GM12878 (cell line): ENCODE results near the gene PDZD7. TPM values are rescaled to one million over a fixed set of nuclear protein-coding genes. Genes with fewer than 3 reads are reported as not detected.

Source experiments
- BHLHE40 ChIP-seq, 2 experiments: fragments of 450-650 bp in 1 of 2; IDR thresholded peaks; 2 replicates each; pipeline ENCODE4 v1.6.1; 2011 to 2017; ENCODE audit warnings: low read depth in 2 of 2, borderline replicate concordance in 1 of 2, improper control_type of control experiment in 1 of 2, low read length in 1 of 2, mild to moderate bottlenecking in 1 of 2
- CBFB ChIP-seq: IDR thresholded peaks from 2 replicates; pipeline ENCODE4 v1.6.1; 2016; ENCODE audit warnings: antibody characterized with exemption, low read depth
- CHD2 ChIP-seq: IDR thresholded peaks from 2 replicates; pipeline ENCODE4 v1.6.1; 2011; ENCODE audit warnings: low read depth, low read length, improper control_type of control experiment, borderline replicate concordance
- EED ChIP-seq: sonication (generic); IDR thresholded peaks from 2 replicates; pipeline ENCODE4 v1.6.1; 2016; ENCODE audit warnings: antibody characterized with exemption, low read depth
- FOS ChIP-seq: IDR thresholded peaks from 3 replicates; pipeline ENCODE4 v1.6.1; 2011; ENCODE audit warnings: borderline replicate concordance; ENCODE audit not compliant: insufficient read length; ENCODE audit errors: extremely low read depth
- FOXK2 ChIP-seq: fragments of 450-650 bp; IDR thresholded peaks from 2 replicates; pipeline ENCODE4 v1.6.1; 2017; ENCODE audit warnings: mild to moderate bottlenecking, moderate library complexity
- FOXM1 ChIP-seq: IDR thresholded peaks from 2 replicates; pipeline ENCODE4 v1.6.1; 2012; ENCODE audit warnings: low read depth, mild to moderate bottlenecking, inconsistent platforms, low read length, moderate library complexity
- GABPA ChIP-seq: IDR thresholded peaks from 2 replicates; pipeline ENCODE4 v1.6.1; 2014; ENCODE audit warnings: antibody characterized with exemption, low read depth, mild to moderate bottlenecking, inconsistent platforms
- GATAD2B ChIP-seq: fragments of 450-650 bp; conservative IDR thresholded peaks from 2 replicates; pipeline ENCODE4 v1.6.1; 2017; ENCODE audit warnings: low read depth, mild to moderate bottlenecking, moderate library complexity
- HCFC1 ChIP-seq: fragments of 150-350 bp; IDR thresholded peaks from 2 replicates; pipeline ENCODE4 v1.6.1; 2014; ENCODE audit warnings: low read length
- IRF4 ChIP-seq: IDR thresholded peaks from 2 replicates; pipeline ENCODE4 v1.6.1; 2011; ENCODE audit warnings: low read depth, low read length
- NR2C1 ChIP-seq: fragments of 450-650 bp; IDR thresholded peaks from 2 replicates; pipeline ENCODE4 v1.6.1; 2017; ENCODE audit warnings: antibody characterized with exemption, mild to moderate bottlenecking, moderate library complexity
- POU2F2 ChIP-seq: IDR thresholded peaks from 3 replicates; pipeline ENCODE4 v1.6.1; 2011; ENCODE audit warnings: low read depth, mild to moderate bottlenecking, low read length, borderline replicate concordance
- SIX5 ChIP-seq: IDR thresholded peaks from 2 replicates; pipeline ENCODE4 v1.6.1; 2011; ENCODE audit warnings: mild to moderate bottlenecking, low read depth, low read length, moderate library complexity; ENCODE audit not compliant: severe bottlenecking
- SMAD5 ChIP-seq: IDR thresholded peaks from 2 replicates; pipeline ENCODE4 v1.6.1; 2016; ENCODE audit warnings: antibody characterized with exemption, low read depth
- SREBF1 ChIP-seq: IDR thresholded peaks from 2 replicates; pipeline ENCODE4 v1.6.1; 2012; ENCODE audit warnings: mild to moderate bottlenecking, low read length
- SREBF2 ChIP-seq: IDR thresholded peaks from 2 replicates; pipeline ENCODE4 v1.6.1; 2012; ENCODE audit warnings: mild to moderate bottlenecking, low read length
- STAT3 ChIP-seq: IDR thresholded peaks from 2 replicates; pipeline ENCODE4 v1.6.1; 2011; ENCODE audit warnings: low read depth, low read length, improper control_type of control experiment
- TAF1 ChIP-seq: IDR thresholded peaks from 2 replicates; pipeline ENCODE4 v1.6.1; 2011; ENCODE audit warnings: mild to moderate bottlenecking, low read depth, low read length, borderline replicate concordance
- TCF3 ChIP-seq: IDR thresholded peaks from 2 replicates; pipeline ENCODE4 v1.6.1; 2012; ENCODE audit warnings: low read depth, mild to moderate bottlenecking, low read length, borderline replicate concordance; ENCODE audit not compliant: insufficient read depth
- ZNF207 ChIP-seq: fragments of 450-650 bp; IDR thresholded peaks from 2 replicates; pipeline ENCODE4 v1.6.1; 2014; ENCODE audit warnings: antibody characterized with exemption, mild to moderate bottlenecking, borderline replicate concordance
- ZNF24 ChIP-seq: fragments of 450-650 bp; IDR thresholded peaks from 2 replicates; pipeline ENCODE4 v1.6.1; 2017; ENCODE audit warnings: antibody characterized with exemption, mild to moderate bottlenecking
- polyA plus RNA-seq, 11 experiments: library from polyadenylated mRNA; depleted of rRNA in 4 of 11; unstranded in 6 of 11; stranded (reverse) in 5 of 11; fragments of >200 nt; fragmentation: Nextera tagmentation in 4 of 11; fragmentation: Illumina TruSeq in 1 of 11; extraction: Ambion mirVana in 4 of 11; extraction: Trizol in 1 of 11; gene quantifications; 1 replicate in 1 of 11; 2 replicates in 10 of 11; pipeline versions ENCODE4 v1.2.1 to v1.2.3, GENCODE V29; 2011 to 2016; ENCODE audit warnings: inconsistent platforms in 2 of 11, missing spikeins in 2 of 11, low read depth in 1 of 11
- total RNA-seq, 4 experiments: library from RNA; depleted of rRNA in 3 of 4; stranded (reverse); fragments of >200 nt in 3 of 4; fragmentation: Illumina TruSeq in 1 of 4; extraction: Trizol in 1 of 4; gene quantifications; 2 replicates each; pipeline versions ENCODE4 v1.2.1 to v1.2.3, GENCODE V29; 2013 to 2021
- TF ChIP-seq, protein P1 (sequence below): fragments of 450-650 bp; formaldehyde crosslinking; IDR thresholded peaks from 2 replicates; pipeline ENCODE4 v1.4.0; 2022; ENCODE audit warnings: mild to moderate bottlenecking, moderate library complexity
- TF ChIP-seq, protein P2 (sequence below): fragments of 450-650 bp; IDR thresholded peaks from 2 replicates; pipeline ENCODE4 v1.6.1; 2014; ENCODE audit warnings: mild to moderate bottlenecking

Gene PDZD7
- total and polyA plus RNA-seq, 10 of the 15 experiments (the other 5 are each of a cell fraction or from before 2014, with no cell fraction given) = 0.01 to 0.20 (median 0.03) TPM; not detected in 7

DNA sequence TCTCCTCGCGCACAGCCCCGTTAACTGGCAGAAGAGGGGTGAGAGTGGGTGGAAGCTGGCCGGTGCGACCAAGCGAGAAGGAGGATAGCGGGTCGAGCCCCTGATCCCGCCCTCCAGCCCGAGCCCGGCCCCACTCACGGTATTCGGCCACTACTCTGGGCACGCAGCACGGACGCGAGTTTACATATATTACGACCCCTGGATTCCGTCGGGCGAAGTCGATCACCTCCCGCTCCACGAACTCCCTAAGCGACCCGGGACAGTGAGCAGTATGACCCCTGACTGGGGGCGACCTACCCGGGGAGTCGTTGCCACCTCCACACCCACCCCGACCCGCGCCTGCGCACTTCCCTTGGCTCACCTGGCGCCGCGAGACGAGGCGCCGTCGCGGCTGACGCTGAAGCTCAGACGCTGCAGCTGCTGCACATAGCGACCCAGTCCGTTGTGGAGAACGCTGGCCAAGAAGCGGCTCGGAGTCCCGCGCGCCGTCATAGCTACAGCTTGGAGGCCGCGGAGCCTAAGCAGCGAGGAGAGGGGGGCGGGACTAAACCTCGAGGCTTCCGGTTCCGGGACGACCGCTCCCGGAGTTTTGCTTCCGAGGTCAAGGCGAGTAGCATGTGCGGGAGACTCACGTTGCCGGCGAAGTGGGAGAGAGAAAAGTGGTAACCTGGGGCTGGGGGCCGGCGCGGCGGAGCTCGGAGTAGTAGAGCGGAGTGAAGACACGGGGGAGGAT lies 43.8 kb downstream of the PDZD7 start, which contains the start of the genes MRPL43 and TWNK (continued):
- TF ChIP-seq, protein P1, sequence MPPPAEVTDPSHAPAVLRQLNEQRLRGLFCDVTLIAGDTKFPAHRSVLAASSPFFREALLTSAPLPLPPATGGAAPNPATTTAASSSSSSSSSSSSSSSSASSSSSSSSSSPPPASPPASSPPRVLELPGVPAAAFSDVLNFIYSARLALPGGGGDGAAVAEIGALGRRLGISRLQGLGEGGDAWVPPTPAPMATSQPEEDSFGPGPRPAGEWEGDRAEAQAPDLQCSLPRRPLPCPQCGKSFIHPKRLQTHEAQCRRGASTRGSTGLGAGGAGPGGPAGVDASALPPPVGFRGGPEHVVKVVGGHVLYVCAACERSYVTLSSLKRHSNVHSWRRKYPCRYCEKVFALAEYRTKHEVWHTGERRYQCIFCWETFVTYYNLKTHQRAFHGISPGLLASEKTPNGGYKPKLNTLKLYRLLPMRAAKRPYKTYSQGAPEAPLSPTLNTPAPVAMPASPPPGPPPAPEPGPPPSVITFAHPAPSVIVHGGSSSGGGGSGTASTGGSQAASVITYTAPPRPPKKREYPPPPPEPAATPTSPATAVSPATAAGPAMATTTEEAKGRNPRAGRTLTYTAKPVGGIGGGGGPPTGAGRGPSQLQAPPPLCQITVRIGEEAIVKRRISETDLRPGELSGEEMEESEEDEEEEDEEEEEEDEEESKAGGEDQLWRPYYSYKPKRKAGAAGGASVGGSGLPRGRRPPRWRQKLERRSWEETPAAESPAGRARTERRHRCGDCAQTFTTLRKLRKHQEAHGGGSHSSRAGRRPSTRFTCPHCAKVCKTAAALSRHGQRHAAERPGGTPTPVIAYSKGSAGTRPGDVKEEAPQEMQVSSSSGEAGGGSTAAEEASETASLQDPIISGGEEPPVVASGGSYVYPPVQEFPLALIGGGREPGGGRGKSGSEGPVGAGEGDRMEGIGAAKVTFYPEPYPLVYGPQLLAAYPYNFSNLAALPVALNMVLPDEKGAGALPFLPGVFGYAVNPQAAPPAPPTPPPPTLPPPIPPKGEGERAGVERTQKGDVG (CRISPR knock-in tag) = no peak
- peak; percentile 74 for TF ChIP-seq FOXK2
- TF ChIP-seq IRF4 = no peak
- no peak for TF ChIP-seq FOXM1
- TF ChIP-seq NR2C1 = peak; percentile 99
- TF ChIP-seq TCF3 = no peak
- TF ChIP-seq GABPA = peak; percentile 100
- peak; percentile 63 for TF ChIP-seq HCFC1
- TF ChIP-seq ZNF207 = peak; percentile 95
- TF ChIP-seq BHLHE40 (IDR thresholded peaks at IDR 0.05; ENCODE audit: borderline replicate concordance in 1 of 2, low read depth in 2 of 2, low read length in 1 of 2) = peak in 1 of 2 experiments; percentile 58; a peak in 1 of 4 replicates
- TF ChIP-seq, protein P2, sequence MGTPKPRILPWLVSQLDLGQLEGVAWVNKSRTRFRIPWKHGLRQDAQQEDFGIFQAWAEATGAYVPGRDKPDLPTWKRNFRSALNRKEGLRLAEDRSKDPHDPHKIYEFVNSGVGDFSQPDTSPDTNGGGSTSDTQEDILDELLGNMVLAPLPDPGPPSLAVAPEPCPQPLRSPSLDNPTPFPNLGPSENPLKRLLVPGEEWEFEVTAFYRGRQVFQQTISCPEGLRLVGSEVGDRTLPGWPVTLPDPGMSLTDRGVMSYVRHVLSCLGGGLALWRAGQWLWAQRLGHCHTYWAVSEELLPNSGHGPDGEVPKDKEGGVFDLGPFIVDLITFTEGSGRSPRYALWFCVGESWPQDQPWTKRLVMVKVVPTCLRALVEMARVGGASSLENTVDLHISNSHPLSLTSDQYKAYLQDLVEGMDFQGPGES = no peak
- TF ChIP-seq SREBF1 = 0 out of 2 replicates have a peak, but pooled peaks have one; percentile 50
- no peak for TF ChIP-seq STAT3
- peak; percentile 55; the same call in 1 of the 2 replicates for TF ChIP-seq CBFB
- no peak for TF ChIP-seq FOS
- peak; percentile 68 for TF ChIP-seq TAF1
- no peak for TF ChIP-seq EED
- peak; percentile 29; the same call in 1 of the 2 replicates for TF ChIP-seq GATAD2B
- peak; percentile 77 for TF ChIP-seq CHD2
- TF ChIP-seq SMAD5 = peak; percentile 78
- TF ChIP-seq SIX5 = peak; percentile 54
- no peak for TF ChIP-seq ZNF24
- peak; percentile 58; the same call in 2 of the 3 replicates for TF ChIP-seq POU2F2
- TF ChIP-seq SREBF2 = peak; percentile 68; the same call in 1 of the 2 replicates
